GM10847 (cell line): ENCODE measurements around the gene MMUT.

Experiments
- POLR2A ChIP-seq: IDR thresholded peaks from 2 replicates; pipeline ENCODE4 v1.6.1; 2011; ENCODE audit not compliant: insufficient read length; ENCODE audit errors: extremely low read depth

Gene MMUT

GRCh38 chr6:49462927-49463611, at the start of gene MMUT, which contains the start of gene CENPQ:
Gene MMUT, minus strand, starts transcription at chr6:49463253. Its CDS starts 3,787 bp downstream, at chr6:49459466.
Gene CENPQ, plus strand, starts transcription at chr6:49463370. Its CDS starts 6,807 bp downstream, at chr6:49470177.
- peak; percentile 77 for TF ChIP-seq POLR2A

GRCh38 chr6:49509342-49509741, 46.3 kb upstream of the MMUT start:
- no peak for TF ChIP-seq POLR2A

GRCh38 chr6:49506569-49507111, 43.6 kb upstream of the MMUT start:
- TF ChIP-seq POLR2A, result no peak

GRCh38 chr6:49504666-49505065, 41.6 kb upstream of the MMUT start:
- TF ChIP-seq POLR2A, result no peak

- TF ChIP-seq POLR2A, result no peak
Observed at GRCh38 chr6:49499623-49500022, 36.6 kb upstream of the MMUT start, which contains the start of gene GLYATL3. Gene GLYATL3, plus strand, starts transcription at chr6:49499923. Its CDS starts 12,068 bp downstream, at chr6:49511991.

GRCh38 chr6:49499126-49499525, 36.1 kb upstream of the MMUT start:
- no peak for TF ChIP-seq POLR2A

- TF ChIP-seq POLR2A, result no peak
Observed at GRCh38 chr6:49497304-49497703, 34.3 kb upstream of the MMUT start.

GRCh38 chr6:49490633-49491032, 27.6 kb upstream of the MMUT start:
- no peak for TF ChIP-seq POLR2A

GRCh38 chr6:49479308-49479970, 16.4 kb upstream of the MMUT start:
- TF ChIP-seq POLR2A, result no peak

GRCh38 chr6:49468042-49468441, 5.0 kb upstream of the MMUT start:
- TF ChIP-seq POLR2A, result no peak

GRCh38 chr6:49464691-49465090, 1.6 kb upstream of the MMUT start:
- TF ChIP-seq POLR2A, result no peak

- no peak for TF ChIP-seq POLR2A
Observed at GRCh38 chr6:49463612-49463967, 537 bp upstream of the MMUT start.

- TF ChIP-seq POLR2A, result no peak
Observed at GRCh38 chr6:49462599-49462926, 490 bp downstream of the MMUT start.

- TF ChIP-seq POLR2A, result no peak
Observed at GRCh38 chr6:49462071-49462470, 982 bp downstream of the MMUT start.

GRCh38 chr6:49457771-49458170, 5.3 kb downstream of the MMUT start:
- no peak for TF ChIP-seq POLR2A
